Body of pancreas (tissue), 4 donors: ENCODE results near the gene XRCC6. TPM values are rescaled to one million over a fixed set of nuclear protein-coding genes. Genes with fewer than 3 reads are reported as not detected.
"Not testable (repeated sequence)": the region's sequence is repeated elsewhere in the genome, so short reads cannot be mapped to it uniquely, and the experiment has no call there.

Experiments used
- ATAC-seq: fragments of 150-250 bp; one replicate; pipeline ENCODE4 v1.9.1; 2016
- DNase-seq, 4 donors: peaks; one replicate each; pipeline ENCODE4 v3.0.0-alpha.2; 2019
- H3K27ac ChIP-seq, 4 donors: fragments of 200-600 bp; sonication (generic); 1 replicate in 3 of 4; 2 replicates in 1 of 4; pipeline versions ENCODE4 v1.5.1 to v1.6.1; 2016 to 2019; ENCODE audit warnings: mild to moderate bottlenecking in 1 of 4, mixed read lengths in 1 of 4, moderate library complexity in 1 of 4
- H3K27me3 ChIP-seq, 2 donors: fragments of 200-600 bp; sonication (generic); one replicate each; pipeline ENCODE4 v1.6.0; 2016; ENCODE audit warnings: mild to moderate bottlenecking in 1 of 2
- H3K36me3 ChIP-seq, 2 donors: fragments of 200-600 bp; sonication (generic); replicated peaks in 1 of 2; 2 replicates each; pipeline ENCODE4 v1.5.1; 2016; ENCODE audit warnings: low read depth in 2 of 2; ENCODE audit not compliant: insufficient read depth in 1 of 2
- H3K4me1 ChIP-seq: fragments of 200-600 bp; sonication (generic); one replicate; pipeline ENCODE4 v1.6.0; 2016
- H3K4me3 ChIP-seq, 2 donors: fragments of 200-600 bp; sonication (generic); 1 replicate in 1 of 2; 2 replicates in 1 of 2; pipeline ENCODE4 v1.5.1; 2016 to 2019
- H3K9me3 ChIP-seq, 3 donors: fragments of 200-600 bp; sonication (generic); 1 replicate in 2 of 3; 2 replicates in 1 of 3; pipeline ENCODE4 v1.5.1; 2016
- POLR2A ChIP-seq, 3 donors: fragments of 450-650 bp; IDR thresholded peaks; one replicate each; pipeline ENCODE4 v1.6.1; 2016; ENCODE audit warnings: antibody characterized with exemption in 3 of 3, mild to moderate bottlenecking in 2 of 3
- WGBS, 2 donors: methylation state at CpG; one replicate each; pipeline ENCODE4 v1.1.5; 2017; 5-methylcytosine and 5-hydroxymethylcytosine counted together
- intact Hi-C: fragments of 100-400 bp; cut with DNase I; formaldehyde crosslinking; loops from one replicate; pipeline ENCODE4 v1.15.1; 2023
- total RNA-seq, 2 donors: library from RNA; depleted of rRNA; stranded (reverse); fragments of >200 nt; gene quantifications; one replicate each; pipeline ENCODE4 v1.1.0, GENCODE V29; 2016
- TF ChIP-seq, protein P1 (sequence below), 7 experiments: fragments of 450-650 bp in 4 of 7; fragments of 200-600 bp in 3 of 7; sonication (generic) in 3 of 7; IDR thresholded peaks; one replicate each; pipeline ENCODE4 v1.5.1; 2016 to 2019; ENCODE audit warnings: antibody characterized with exemption in 7 of 7

Gene XRCC6
- total RNA-seq: 100 to 1,000 TPM in 1 of 2 donors, 10 to 100 TPM in 1; 68.7 to 102 TPM

GRCh38 chr22:41621099-41621910 lies at the start of gene XRCC6:
Gene XRCC6, plus strand, starts transcription at chr22:41621295. Its CDS starts 710 bp downstream, at chr22:41622005.
- Histone ChIP-seq H3K4me1 (peaks cover 40% of the 10 kb centered on the region), H3K27me3 (no peaks in the 10 kb centered on the region), H3K27ac (peak within 1 kb of the TSS; percentile 95 to 96 (median 95)), H3K36me3 (peaks cover 0 to 6% of the 10 kb centered on the region in 2 donors), H3K4me3 (peak within 1 kb of the TSS; percentile 43 to 79), H3K9me3 (no peaks in the 10 kb centered on the region)
- TF ChIP-seq, protein P1, sequence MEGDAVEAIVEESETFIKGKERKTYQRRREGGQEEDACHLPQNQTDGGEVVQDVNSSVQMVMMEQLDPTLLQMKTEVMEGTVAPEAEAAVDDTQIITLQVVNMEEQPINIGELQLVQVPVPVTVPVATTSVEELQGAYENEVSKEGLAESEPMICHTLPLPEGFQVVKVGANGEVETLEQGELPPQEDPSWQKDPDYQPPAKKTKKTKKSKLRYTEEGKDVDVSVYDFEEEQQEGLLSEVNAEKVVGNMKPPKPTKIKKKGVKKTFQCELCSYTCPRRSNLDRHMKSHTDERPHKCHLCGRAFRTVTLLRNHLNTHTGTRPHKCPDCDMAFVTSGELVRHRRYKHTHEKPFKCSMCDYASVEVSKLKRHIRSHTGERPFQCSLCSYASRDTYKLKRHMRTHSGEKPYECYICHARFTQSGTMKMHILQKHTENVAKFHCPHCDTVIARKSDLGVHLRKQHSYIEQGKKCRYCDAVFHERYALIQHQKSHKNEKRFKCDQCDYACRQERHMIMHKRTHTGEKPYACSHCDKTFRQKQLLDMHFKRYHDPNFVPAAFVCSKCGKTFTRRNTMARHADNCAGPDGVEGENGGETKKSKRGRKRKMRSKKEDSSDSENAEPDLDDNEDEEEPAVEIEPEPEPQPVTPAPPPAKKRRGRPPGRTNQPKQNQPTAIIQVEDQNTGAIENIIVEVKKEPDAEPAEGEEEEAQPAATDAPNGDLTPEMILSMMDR (IDR thresholded peaks at IDR 0.05): no peak
- peak; percentile 58 to 96 (median 87) for TF ChIP-seq POLR2A (IDR thresholded peaks at IDR 0.05)
- WGBS, 2 donors: 1% methylated on average over 16 to 69 of the region's 70 CpGs
- DNase-seq: peak; percentile 100
- intact Hi-C loops: no loop called here
- ATAC-seq: peak; percentile 96

GRCh38 chr22:41571786-41572185 lies 49.3 kb upstream of the XRCC6 start:
- Histone ChIP-seq H3K4me1 (peaks cover 13% of the 10 kb centered on the region), H3K27ac (no peak overlapping the region), H3K27me3 (no peaks in the 10 kb centered on the region), H3K4me3 (no peak overlapping the region), H3K36me3 (no peaks in the 10 kb centered on the region), H3K9me3 (no peaks in the 10 kb centered on the region)
- no peak for TF ChIP-seq POLR2A (IDR thresholded peaks at IDR 0.05)
- TF ChIP-seq, protein P1 (IDR thresholded peaks at IDR 0.05): no peak
- WGBS, 2 donors: 95 to 97% methylated on average over 7 to 14 of the region's 14 CpGs
- no peak for ATAC-seq
- intact Hi-C loops: no loop called here
- no peak for DNase-seq

- WGBS, 2 donors: 95 to 97% methylated on average over 3 of the region's 3 CpGs
- DNase-seq, H3K36me3 ChIP-seq, H3K4me3 ChIP-seq, intact Hi-C loops, H3K27ac ChIP-seq, H3K27me3 ChIP-seq, H3K9me3 ChIP-seq, ATAC-seq: not testable (repeated sequence)
- peaks cover 13% of the 10 kb centered on the region for H3K4me1 ChIP-seq
These were observed 48.8 kb upstream of the XRCC6 start for GRCh38 chr22:41572305-41572704.

- H3K27me3 ChIP-seq: no peaks in the 10 kb centered on the region
- ATAC-seq: no peak
- H3K4me1 ChIP-seq: peaks cover 8% of the 10 kb centered on the region
- WGBS, 2 donors: 90 to 91% methylated on average over 4 to 11 of the region's 11 CpGs
- intact Hi-C loops: no loop called here
- no peaks in the 10 kb centered on the region for H3K36me3 ChIP-seq
- H3K27ac ChIP-seq: no peak overlapping the region
- H3K9me3 ChIP-seq: no peaks in the 10 kb centered on the region
- no peak overlapping the region for H3K4me3 ChIP-seq
- no peak for DNase-seq
- TF ChIP-seq, protein P1 (IDR thresholded peaks at IDR 0.05): no peak
- TF ChIP-seq POLR2A (IDR thresholded peaks at IDR 0.05): no peak
These were observed 47.4 kb upstream of the XRCC6 start for GRCh38 chr22:41573677-41574076.

GRCh38 chr22:41574847-41575381 lies 46.2 kb upstream of the XRCC6 start:
- Histone ChIP-seq H3K27ac (no peak overlapping the region), H3K9me3 (no peaks in the 10 kb centered on the region), H3K36me3 (no peaks in the 10 kb centered on the region), H3K4me1 (no peaks in the 10 kb centered on the region), H3K27me3 (no peaks in the 10 kb centered on the region), H3K4me3 (no peak overlapping the region)
- peak; percentile 31 to 54 (median 46) for DNase-seq
- 60 to 87% methylated on average over 3 to 26 of the region's 26 CpGs for WGBS, 2 donors
- no peak for ATAC-seq
- TF ChIP-seq, protein P1 (IDR thresholded peaks at IDR 0.05): no peak
- no peak for TF ChIP-seq POLR2A (IDR thresholded peaks at IDR 0.05)
- intact Hi-C loops: no loop called here
